Mesothelial cell of epicardium (in vitro differentiated cells): ENCODE data around the gene HAVCR2. TPM values are rescaled to one million over a fixed set of nuclear protein-coding genes. Genes with fewer than 3 reads are reported as not detected.

Source experiments
- DNase-seq, 2 experiments: peaks; one replicate each; pipeline ENCODE4 v3.0.0; 2021; ENCODE audit warnings: low spot score in 2 of 2; ENCODE audit not compliant: unreplicated experiment in 2 of 2
- H3K27ac Mint-ChIP-seq: 2 replicates; pipeline ENCODE4 v1.8.0; 2021; ENCODE audit warnings: mixed read lengths
- H3K27me3 Mint-ChIP-seq: 2 replicates; pipeline ENCODE4 v1.8.0; 2021; ENCODE audit warnings: low read depth, mixed read lengths
- H3K36me3 Mint-ChIP-seq: 2 replicates; pipeline ENCODE4 v1.8.0; 2021; ENCODE audit warnings: mixed read lengths
- H3K4me1 Mint-ChIP-seq: 2 replicates; pipeline ENCODE4 v1.8.0; 2021; ENCODE audit warnings: mixed read lengths
- H3K4me3 Mint-ChIP-seq: 2 replicates; pipeline ENCODE4 v1.8.0; 2021; ENCODE audit warnings: mild to moderate bottlenecking, moderate library complexity, mixed read lengths
- H3K9me3 Mint-ChIP-seq: 2 replicates; pipeline ENCODE4 v1.8.0; 2021; ENCODE audit warnings: mixed read lengths
- total RNA-seq: library from RNA; stranded (reverse); gene quantifications from 3 replicates; pipeline ENCODE4 v1.2.1, GENCODE V29; 2021
- TF ChIP-seq, protein P1 (sequence below): fragments of 200-600 bp; sonication (generic); IDR thresholded peaks from one replicate; pipeline ENCODE4 v1.5.0; 2021; ENCODE audit warnings: antibody characterized with exemption; ENCODE audit not compliant: unreplicated experiment

Gene HAVCR2
- total RNA-seq, 1 donor from 2014 or later: 1.2 TPM

DNA sequence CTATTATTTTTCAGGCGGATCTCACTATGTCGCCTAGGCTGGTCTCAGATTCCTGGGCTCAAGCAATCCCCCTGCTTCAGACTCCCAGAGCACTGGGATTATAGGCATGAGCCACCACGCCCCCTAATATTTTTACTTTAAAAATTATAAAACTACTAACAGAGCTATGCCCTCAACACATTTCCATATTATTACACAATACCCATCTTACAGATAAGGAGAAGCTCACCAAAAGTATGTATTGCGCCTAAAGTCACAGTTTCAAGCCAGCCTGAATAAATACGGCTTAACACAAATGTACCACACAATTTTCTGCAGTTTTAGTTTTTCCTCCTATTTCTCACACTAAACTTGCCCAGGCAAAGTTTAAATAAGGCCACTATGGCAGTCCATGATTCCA is 40.1 kb downstream of the HAVCR2 start:
- no peak overlapping the region for H3K4me3 Mint-ChIP-seq
- TF ChIP-seq, protein P1, sequence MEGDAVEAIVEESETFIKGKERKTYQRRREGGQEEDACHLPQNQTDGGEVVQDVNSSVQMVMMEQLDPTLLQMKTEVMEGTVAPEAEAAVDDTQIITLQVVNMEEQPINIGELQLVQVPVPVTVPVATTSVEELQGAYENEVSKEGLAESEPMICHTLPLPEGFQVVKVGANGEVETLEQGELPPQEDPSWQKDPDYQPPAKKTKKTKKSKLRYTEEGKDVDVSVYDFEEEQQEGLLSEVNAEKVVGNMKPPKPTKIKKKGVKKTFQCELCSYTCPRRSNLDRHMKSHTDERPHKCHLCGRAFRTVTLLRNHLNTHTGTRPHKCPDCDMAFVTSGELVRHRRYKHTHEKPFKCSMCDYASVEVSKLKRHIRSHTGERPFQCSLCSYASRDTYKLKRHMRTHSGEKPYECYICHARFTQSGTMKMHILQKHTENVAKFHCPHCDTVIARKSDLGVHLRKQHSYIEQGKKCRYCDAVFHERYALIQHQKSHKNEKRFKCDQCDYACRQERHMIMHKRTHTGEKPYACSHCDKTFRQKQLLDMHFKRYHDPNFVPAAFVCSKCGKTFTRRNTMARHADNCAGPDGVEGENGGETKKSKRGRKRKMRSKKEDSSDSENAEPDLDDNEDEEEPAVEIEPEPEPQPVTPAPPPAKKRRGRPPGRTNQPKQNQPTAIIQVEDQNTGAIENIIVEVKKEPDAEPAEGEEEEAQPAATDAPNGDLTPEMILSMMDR: no peak
- H3K27me3 Mint-ChIP-seq: no peaks in the 10 kb centered on the region
- DNase-seq: no peak
- no peaks in the 10 kb centered on the region for H3K36me3 Mint-ChIP-seq
- H3K4me1 Mint-ChIP-seq: no peaks in the 10 kb centered on the region
- H3K27ac Mint-ChIP-seq: no peak overlapping the region
- no peaks in the 10 kb centered on the region for H3K9me3 Mint-ChIP-seq

DNA sequence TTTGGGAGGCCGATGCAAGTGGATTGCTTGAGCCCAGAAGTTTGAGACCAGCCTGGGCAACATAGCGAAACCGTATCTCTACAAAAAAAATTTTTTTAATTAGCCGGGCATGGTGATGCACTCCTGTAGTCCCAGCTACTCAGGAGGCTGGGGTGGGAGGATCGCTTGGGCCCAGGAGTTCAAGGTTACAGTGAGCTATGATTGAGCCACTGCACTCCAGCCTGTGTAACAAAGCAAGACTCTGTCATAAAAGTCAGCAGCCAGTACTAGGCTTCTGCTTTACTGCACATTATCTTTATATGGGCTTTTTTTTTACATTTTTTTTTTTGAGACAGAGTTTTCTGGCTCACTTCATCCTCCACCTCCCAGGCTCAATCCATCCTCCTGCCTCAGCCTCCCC is 40.5 kb downstream of the HAVCR2 start:
- Mint-ChIP-seq H3K27ac (no peak overlapping the region), H3K36me3 (no peaks in the 10 kb centered on the region), H3K4me3 (no peak overlapping the region), H3K27me3 (no peaks in the 10 kb centered on the region), H3K9me3 (no peaks in the 10 kb centered on the region), H3K4me1 (no peaks in the 10 kb centered on the region)
- TF ChIP-seq, protein P1: no peak
- DNase-seq: no peak

DNA sequence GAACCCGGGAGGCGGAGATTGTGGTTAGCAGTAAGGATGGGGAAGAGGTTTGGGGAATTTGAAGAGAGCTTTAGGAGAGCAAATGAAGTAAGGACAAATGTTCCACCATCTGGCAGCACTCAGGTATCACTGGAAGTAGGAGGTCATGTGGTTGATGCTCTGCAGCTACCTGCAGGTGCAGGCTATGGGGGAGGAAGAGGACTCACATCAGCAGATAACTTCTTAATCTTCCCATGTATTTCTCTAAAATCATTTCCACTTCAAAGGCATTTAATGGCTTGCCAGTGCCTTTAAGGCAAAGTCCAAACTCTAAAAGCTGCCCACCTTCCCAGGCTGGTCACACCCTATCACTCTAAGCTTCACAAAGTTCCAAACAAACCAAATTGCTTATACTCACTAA is 41.8 kb downstream of the HAVCR2 start:
- Mint-ChIP-seq H3K27ac (no peak overlapping the region), H3K4me3 (no peak overlapping the region), H3K36me3 (no peaks in the 10 kb centered on the region), H3K9me3 (no peaks in the 10 kb centered on the region), H3K27me3 (no peaks in the 10 kb centered on the region), H3K4me1 (no peaks in the 10 kb centered on the region)
- TF ChIP-seq, protein P1: no peak
- no peak for DNase-seq

DNA sequence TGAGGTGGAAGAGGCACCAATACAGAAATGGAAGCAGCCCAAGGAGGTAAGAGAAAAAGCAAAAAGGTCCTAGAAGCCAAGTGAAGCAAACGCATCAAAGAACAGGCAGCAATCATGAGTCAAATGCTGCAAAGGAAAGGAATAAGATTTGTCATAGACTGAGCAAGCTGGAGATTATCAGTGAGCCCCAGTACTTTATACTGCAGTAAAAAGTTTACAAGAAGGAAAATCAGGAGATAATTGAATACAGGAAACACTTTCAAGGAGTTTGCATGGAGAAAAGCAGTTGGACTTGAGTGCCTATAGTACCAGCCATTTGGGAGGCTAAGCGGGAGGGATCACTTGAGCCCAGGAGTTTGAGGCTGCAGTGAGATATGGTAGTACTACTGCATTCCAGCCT is 42.8 kb downstream of the HAVCR2 start:
- no peak for DNase-seq
- TF ChIP-seq, protein P1: no peak
- peak overlapping the region; percentile 2 for H3K27ac Mint-ChIP-seq
- no peaks in the 10 kb centered on the region for H3K9me3 Mint-ChIP-seq
- H3K27me3 Mint-ChIP-seq: no peaks in the 10 kb centered on the region
- no peaks in the 10 kb centered on the region for H3K4me1 Mint-ChIP-seq
- no peaks in the 10 kb centered on the region for H3K36me3 Mint-ChIP-seq
- H3K4me3 Mint-ChIP-seq: no peak overlapping the region

DNA sequence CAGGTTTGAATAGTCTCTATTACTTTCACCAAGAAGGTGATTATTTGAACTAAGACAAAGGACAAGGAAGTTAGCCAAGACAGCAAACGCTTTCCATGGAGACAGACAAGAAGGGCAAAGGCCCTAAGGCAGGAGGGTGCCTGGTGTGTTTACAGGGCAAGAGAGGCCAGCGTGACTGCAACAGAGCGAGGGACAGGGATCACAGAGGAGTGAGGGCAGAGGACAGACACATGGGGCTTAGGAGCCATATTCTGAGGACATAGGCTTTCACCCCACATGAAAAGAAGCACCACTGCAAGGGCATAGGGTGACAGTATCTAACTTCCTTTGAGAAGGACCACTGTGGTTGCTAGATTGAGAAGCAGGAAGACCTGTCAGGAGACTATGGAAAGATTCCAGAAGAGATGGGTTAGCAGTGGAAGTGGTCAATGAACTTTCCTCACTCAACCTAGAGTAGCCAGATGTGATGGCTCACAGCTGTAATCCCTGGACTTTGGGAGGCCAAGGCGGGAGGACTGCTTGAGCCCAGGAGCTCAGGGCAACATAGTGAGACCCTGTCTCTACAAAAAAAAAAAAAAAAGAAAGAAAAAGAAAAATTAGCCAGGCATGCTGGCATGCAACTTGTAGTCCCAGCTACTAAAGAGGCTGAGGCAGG is 44.9 kb downstream of the HAVCR2 start:
- no peak for DNase-seq
- Mint-ChIP-seq H3K4me3 (no peak overlapping the region), H3K36me3 (no peaks in the 10 kb centered on the region), H3K27me3 (no peaks in the 10 kb centered on the region), H3K4me1 (no peaks in the 10 kb centered on the region), H3K27ac (no peak overlapping the region), H3K9me3 (no peaks in the 10 kb centered on the region)
- TF ChIP-seq, protein P1: no peak

DNA sequence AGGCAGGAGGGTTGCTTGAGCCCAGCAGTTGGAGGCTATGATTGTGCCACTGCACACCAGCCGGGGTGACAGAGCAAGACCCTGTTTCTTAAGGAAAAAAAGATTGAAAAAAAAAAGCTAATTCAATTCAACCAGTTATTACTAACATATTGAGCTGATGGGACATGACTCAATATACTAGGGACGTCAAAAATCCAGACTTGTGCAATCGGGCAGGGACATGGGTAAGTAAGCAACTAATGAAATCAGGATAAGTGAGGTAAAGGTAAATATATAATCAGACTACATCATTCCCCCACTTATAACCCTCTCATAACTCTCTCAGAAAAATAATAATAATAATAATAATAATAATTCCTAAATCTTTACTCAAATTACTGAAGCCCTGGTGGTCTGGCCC is 49.0 kb downstream of the HAVCR2 start:
- no peaks in the 10 kb centered on the region for H3K27me3 Mint-ChIP-seq
- TF ChIP-seq, protein P1: no peak
- no peak overlapping the region for H3K4me3 Mint-ChIP-seq
- DNase-seq: no peak
- no peaks in the 10 kb centered on the region for H3K4me1 Mint-ChIP-seq
- no peaks in the 10 kb centered on the region for H3K9me3 Mint-ChIP-seq
- H3K36me3 Mint-ChIP-seq: no peaks in the 10 kb centered on the region
- no peak overlapping the region for H3K27ac Mint-ChIP-seq
